ENCODE data around the gene MVK. TPM values are rescaled to one million over a fixed set of nuclear protein-coding genes. Genes with fewer than 3 reads are reported as not detected.

The MVK gene
- total and polyA plus RNA-seq, 12 donors, result 10.8 to 194 (median 25.2) TPM

- TF ChIP-seq POLR2A (IDR thresholded peaks at IDR 0.05) (no peak), CTCF (IDR thresholded peaks at IDR 0.05) (no peak)
- H3K9me3 ChIP-seq (replicated peaks in 1 of 3), result no peaks in the 10 kb centered on the region
- peaks cover 0 to 56% of the 10 kb centered on the region in 2 donors for H3K36me3 ChIP-seq (replicated peaks in 1 of 2)
- no peak overlapping the region for H3K27ac ChIP-seq
- no peak for DNase-seq
- intact Hi-C loops (cut with DNase I), result no loop called here
- WGBS, 4 donors, result 87 to 96% (median 90%) methylated on average over 5 of the region's 5 CpGs
- H3K4me3 ChIP-seq, result no peak overlapping the region
- H3K4me1 ChIP-seq (replicated peaks in 1 of 2), result no peaks in the 10 kb centered on the region
- no peaks in the 10 kb centered on the region for H3K27me3 ChIP-seq
Observed at GRCh38 chr12:109582636-109583035, 9.0 kb downstream of the MVK start.

- no peaks in the 10 kb centered on the region for H3K27me3 ChIP-seq
- intact Hi-C loops (cut with DNase I), result no loop called here
- TF ChIP-seq POLR2A (IDR thresholded peaks at IDR 0.05) (no peak), CTCF (IDR thresholded peaks at IDR 0.05) (no peak)
- no peaks in the 10 kb centered on the region for H3K4me1 ChIP-seq (replicated peaks in 1 of 2)
- no peak for DNase-seq
- 82 to 97% (median 93%) methylated on average over 2 of the region's 2 CpGs for WGBS, 4 donors
- no peaks in the 10 kb centered on the region for H3K9me3 ChIP-seq (replicated peaks in 1 of 3)
- peaks cover 0 to 55% of the 10 kb centered on the region in 2 donors for H3K36me3 ChIP-seq (replicated peaks in 1 of 2)
- H3K4me3 ChIP-seq, result no peak overlapping the region
- no peak overlapping the region for H3K27ac ChIP-seq
Observed at GRCh38 chr12:109583733-109584132, 10.1 kb downstream of the MVK start.

- intact Hi-C loops (cut with DNase I), result no loop called here
Observed at GRCh38 chr12:109586385-109587296, 13.0 kb downstream of the MVK start.

GRCh38 chr12:109587921-109588320, 14.3 kb downstream of the MVK start:
- no peaks in the 10 kb centered on the region for H3K9me3 ChIP-seq (replicated peaks in 1 of 3)
- intact Hi-C loops (cut with DNase I), result no loop called here
- no peak overlapping the region for H3K27ac ChIP-seq
- no peak for TF ChIP-seq POLR2A (IDR thresholded peaks at IDR 0.05)
- no peak for TF ChIP-seq CTCF (IDR thresholded peaks at IDR 0.05)
- H3K4me3 ChIP-seq, result no peak overlapping the region
- peaks cover 0 to 22% of the 10 kb centered on the region in 2 donors for H3K36me3 ChIP-seq (replicated peaks in 1 of 2)
- no peaks in the 10 kb centered on the region for H3K27me3 ChIP-seq
- 93 to 96% (median 94%) methylated on average over 10 to 18 of the region's 18 CpGs for WGBS, 4 donors
- no peaks in the 10 kb centered on the region for H3K4me1 ChIP-seq (replicated peaks in 1 of 2)
- no peak for DNase-seq

More at GRCh38 chr12:109586385-109587296, 13.0 kb downstream of the MVK start:
- no peaks in the 10 kb centered on the region for H3K27me3 ChIP-seq
- H3K36me3 ChIP-seq (replicated peaks in 1 of 2), result peaks cover 0 to 27% of the 10 kb centered on the region in 2 donors
- H3K9me3 ChIP-seq (replicated peaks in 1 of 3), result no peaks in the 10 kb centered on the region
- H3K27ac ChIP-seq, result no peak overlapping the region
- WGBS, 4 donors, result 89 to 95% (median 93%) methylated on average over 8 to 10 of the region's 10 CpGs
- no peak for TF ChIP-seq CTCF (IDR thresholded peaks at IDR 0.05)
- TF ChIP-seq POLR2A (IDR thresholded peaks at IDR 0.05), result no peak
- no peak for DNase-seq
- no peaks in the 10 kb centered on the region for H3K4me1 ChIP-seq (replicated peaks in 1 of 2)
- H3K4me3 ChIP-seq, result no peak overlapping the region

Measured in adrenal gland (tissue), 12 donors.